ENCODE data around the gene LDAH.

Gene LDAH

GRCh38 chr2:20666005-20666303, 156.9 kb downstream of the LDAH start:
- TF ChIP-seq CTCF (IDR thresholded peaks at IDR 0.05; ENCODE audit: insufficient read depth, low read depth, low read length, missing control alignments), result no peak
- DNase-seq (ENCODE audit: low read depth), result no peak
- H3K4me3 ChIP-seq (ENCODE audit: low read depth, low read length), result peak overlapping the region; percentile 27

- no peak for TF ChIP-seq CTCF (IDR thresholded peaks at IDR 0.05; ENCODE audit: insufficient read depth, low read depth, low read length, missing control alignments)
- no peak overlapping the region for H3K4me3 ChIP-seq (ENCODE audit: low read depth, low read length)
- DNase-seq (ENCODE audit: low read depth), result no peak
Observed at GRCh38 chr2:20665243-20666004, 157.5 kb downstream of the LDAH start.

GRCh38 chr2:20664431-20665242, 158.3 kb downstream of the LDAH start:
- TF ChIP-seq CTCF (IDR thresholded peaks at IDR 0.05; ENCODE audit: insufficient read depth, low read depth, low read length, missing control alignments), result no peak
- H3K4me3 ChIP-seq (ENCODE audit: low read depth, low read length), result no peak overlapping the region
- DNase-seq (ENCODE audit: low read depth), result no peak

GRCh38 chr2:20664071-20664390, 158.9 kb downstream of the LDAH start:
- DNase-seq (ENCODE audit: low read depth), result no peak
- TF ChIP-seq CTCF (IDR thresholded peaks at IDR 0.05; ENCODE audit: insufficient read depth, low read depth, low read length, missing control alignments), result no peak
- no peak overlapping the region for H3K4me3 ChIP-seq (ENCODE audit: low read depth, low read length)

GRCh38 chr2:20663196-20664070, 159.5 kb downstream of the LDAH start:
- H3K4me3 ChIP-seq (ENCODE audit: low read depth, low read length), result no peak overlapping the region
- no peak for DNase-seq (ENCODE audit: low read depth)
- TF ChIP-seq CTCF (IDR thresholded peaks at IDR 0.05; ENCODE audit: insufficient read depth, low read depth, low read length, missing control alignments), result no peak

- DNase-seq (ENCODE audit: low read depth), result no peak
- no peak for TF ChIP-seq CTCF (IDR thresholded peaks at IDR 0.05; ENCODE audit: insufficient read depth, low read depth, low read length, missing control alignments)
- H3K4me3 ChIP-seq (ENCODE audit: low read depth, low read length), result no peak overlapping the region
Observed at GRCh38 chr2:20662308-20662937, 160.5 kb downstream of the LDAH start.
